HG03064 (cell line): ENCODE results near the gene CKB.
"Not testable (repeated sequence)": the region's sequence is repeated elsewhere in the genome, so short reads cannot be mapped to it uniquely, and the experiment has no call there.

Experiments used
- ATAC-seq: cut with Tn5 transposase; IDR thresholded peaks from one replicate; pipeline ENCODE4 v1.9.1; 2021; ENCODE audit warnings: low read depth; ENCODE audit not compliant: unreplicated experiment

CKB gene

GRCh38 chr14:103514596-103515421 is 7.8 kb downstream of the CKB start:
- no peak for ATAC-seq

GRCh38 chr14:103512701-103513611 is 9.7 kb downstream of the CKB start:
- ATAC-seq, result no peak

GRCh38 chr14:103512180-103512579 is 10.4 kb downstream of the CKB start:
- ATAC-seq, result not testable (repeated sequence)

GRCh38 chr14:103510724-103511693 is 11.6 kb downstream of the CKB start:
- ATAC-seq, result no peak

- no peak for ATAC-seq
Observed at GRCh38 chr14:103509864-103510723, 12.5 kb downstream of the CKB start.

- ATAC-seq, result no peak
Observed at GRCh38 chr14:103508521-103509329, 13.9 kb downstream of the CKB start.

- no peak for ATAC-seq
Observed at GRCh38 chr14:103507751-103508150, 14.9 kb downstream of the CKB start.

- ATAC-seq, result no peak
Observed at GRCh38 chr14:103504991-103505565, 17.6 kb downstream of the CKB start.

GRCh38 chr14:103503296-103503695 is 19.3 kb downstream of the CKB start:
- ATAC-seq, result no peak

GRCh38 chr14:103502877-103503276 is 19.8 kb downstream of the CKB start:
- no peak for ATAC-seq

- no peak for ATAC-seq
Observed at GRCh38 chr14:103501921-103502669, 20.5 kb downstream of the CKB start.

- ATAC-seq, result no peak
Observed at GRCh38 chr14:103501041-103501870, 21.4 kb downstream of the CKB start.

GRCh38 chr14:103500148-103500990 is 22.3 kb downstream of the CKB start:
- no peak for ATAC-seq

- ATAC-seq, result no peak
Observed at GRCh38 chr14:103499709-103500108, 22.9 kb downstream of the CKB start.

- no peak for ATAC-seq
Observed at GRCh38 chr14:103496776-103497175, 25.9 kb downstream of the CKB start.

GRCh38 chr14:103495854-103496253 is 26.8 kb downstream of the CKB start:
- no peak for ATAC-seq
